Measurements from ENCODE around the gene CSNK1G1. TPM values are rescaled to one million over a fixed set of nuclear protein-coding genes. Genes with fewer than 3 reads are reported as not detected.

CSNK1G1 gene
- total and polyA plus RNA-seq, 2 of the 8 experiments (the other 6 are each of a cell fraction or from before 2014, with no cell fraction given), result 6.0 to 12.9 TPM

DNA sequence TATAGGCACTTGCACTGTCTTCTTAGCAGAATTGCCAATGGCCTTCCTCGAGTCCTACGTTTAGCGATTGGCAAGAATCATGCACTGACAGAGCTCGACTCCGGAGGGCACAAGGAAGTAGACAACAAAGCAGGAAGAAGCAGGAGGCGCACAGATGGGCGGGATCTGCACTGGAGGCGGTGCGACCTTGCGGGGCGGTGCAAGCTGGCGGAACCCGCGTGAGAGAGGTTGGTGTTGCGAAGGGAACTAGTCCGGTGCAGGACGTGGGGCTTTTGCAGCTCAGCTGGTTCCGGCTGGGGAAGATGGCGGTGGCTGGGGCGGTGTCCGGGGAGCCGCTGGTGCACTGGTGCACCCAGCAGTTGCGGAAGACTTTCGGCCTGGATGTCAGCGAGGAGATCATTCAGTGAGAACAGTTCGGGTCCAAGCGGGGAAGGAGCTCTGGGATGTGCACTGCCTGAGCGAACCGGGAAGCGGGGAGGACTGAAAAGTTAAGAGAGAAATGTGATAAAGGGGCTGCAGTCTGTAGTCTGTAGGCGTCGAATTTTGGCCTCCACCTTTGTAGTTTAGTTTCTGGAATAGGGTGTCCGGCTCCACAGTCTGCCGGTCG is 31.7 kb upstream of the CSNK1G1 start, which contains the start of gene TRIP4 (continued):
- TF ChIP-seq, protein P1, sequence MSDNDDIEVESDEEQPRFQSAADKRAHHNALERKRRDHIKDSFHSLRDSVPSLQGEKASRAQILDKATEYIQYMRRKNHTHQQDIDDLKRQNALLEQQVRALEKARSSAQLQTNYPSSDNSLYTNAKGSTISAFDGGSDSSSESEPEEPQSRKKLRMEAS (IDR thresholded peaks at IDR 0.05), result peak; percentile 92
- TF ChIP-seq NANOG (IDR thresholded peaks at IDR 0.05; ENCODE audit: insufficient read depth, low read depth, low read length, poor library complexity, severe bottlenecking) (no peak), JUND (IDR thresholded peaks at IDR 0.05; ENCODE audit: low read length) (peak; percentile 74), POLR2AphosphoS5 (IDR thresholded peaks at IDR 0.05; ENCODE audit: low read depth, low read length) (no peak; the same call in none of the 2 replicates), CBX8 (IDR thresholded peaks at IDR 0.05; ENCODE audit: borderline replicate concordance, low read depth, low read length) (no peak), SP1 (IDR thresholded peaks at IDR 0.05; ENCODE audit: low read depth, low read length) (peak; percentile 89), SP4 (IDR thresholded peaks at IDR 0.05; ENCODE audit: low read length) (peak; percentile 78; the same call in 1 of the 2 replicates), SIRT6 (IDR thresholded peaks at IDR 0.05; ENCODE audit: low read length) (no peak), KDM4A (IDR thresholded peaks at IDR 0.05; ENCODE audit: low read depth, low read length, severe bottlenecking) (peak; percentile 19), POLR2A (IDR thresholded peaks at IDR 0.05; ENCODE audit: control extremely low read depth in 1 of 2, low read depth in 2 of 2, low read length in 2 of 2) (peak; percentile 83 to 87), CREB1 (IDR thresholded peaks at IDR 0.05) (peak; percentile 80), BCL11A (IDR thresholded peaks at IDR 0.05; ENCODE audit: low read depth in 2 of 2, low read length in 2 of 2) (no peak), EGR1 (IDR thresholded peaks at IDR 0.05; ENCODE audit: borderline replicate concordance, low read depth, low read length) (peak; percentile 55; the same call in 1 of the 2 replicates), HDAC2 (IDR thresholded peaks at IDR 0.05; ENCODE audit: borderline replicate concordance in 1 of 2, low read depth in 2 of 2, low read length in 2 of 2) (peak in 1 of 2 experiments; percentile 87; a peak in 2 of 4 replicates), TAF7 (optimal IDR thresholded peaks at IDR 0.05; ENCODE audit: borderline replicate concordance, low read depth, low read length) (no peak), SIN3A (conservative IDR thresholded peaks at IDR 0.05 in 1 of 2, IDR thresholded peaks at IDR 0.05 in 1 of 2; ENCODE audit: low read depth in 1 of 2, low read length in 2 of 2) (peak; percentile 93 to 99; a peak in 3 of 4 replicates), MAFK (IDR thresholded peaks at IDR 0.05; ENCODE audit: low read depth, low read length) (peak; percentile 39; the same call in 1 of the 2 replicates), JUN (IDR thresholded peaks at IDR 0.05; ENCODE audit: low read depth, low read length) (no peak), NRF1 (IDR thresholded peaks at IDR 0.05; ENCODE audit: low read depth, low read length) (no peak), KDM5A (IDR thresholded peaks at IDR 0.05; ENCODE audit: low read length) (peak; percentile 94), GABPA (IDR thresholded peaks at IDR 0.05; ENCODE audit: borderline replicate concordance, insufficient read depth, low read length) (peak; percentile 97)
